HL-60 (cell line): ENCODE measurements around the gene OPN3.
"Not testable (repeated sequence)": the region's sequence is repeated elsewhere in the genome, so short reads cannot be mapped to it uniquely, and the experiment has no call there.

Source experiments
- DNase-seq, 2 experiments: peaks; one replicate each; pipeline ENCODE4 v3.0.0-alpha.2; 2010 to 2020; ENCODE audit warnings: low read depth in 1 of 2, low spot score in 1 of 2
- H3K27ac ChIP-seq: fragments of 250-450 bp; sonication (Bioruptor Pico); replicated peaks from 2 replicates; pipeline ENCODE4 v1.5.1; 2020; ENCODE audit warnings: mild to moderate bottlenecking, moderate library complexity
- H3K27me3 ChIP-seq: fragments of 250-450 bp; sonication (Bioruptor Pico); 2 replicates; pipeline ENCODE4 v1.5.1; 2021; ENCODE audit warnings: mild to moderate bottlenecking, moderate library complexity; ENCODE audit not compliant: insufficient read depth, poor library complexity, severe bottlenecking
- H3K4me3 ChIP-seq: replicated peaks from 2 replicates; pipeline ENCODE4 v1.5.1; 2011; ENCODE audit warnings: mild to moderate bottlenecking, control low read depth, low read length; ENCODE audit not compliant: insufficient read depth
- CTCF ChIP-seq: IDR thresholded peaks from one replicate; pipeline ENCODE4 v1.5.1; 2011; ENCODE audit warnings: low read length, control low read depth, inconsistent platforms; ENCODE audit not compliant: insufficient read depth
- GABPA ChIP-seq: IDR thresholded peaks from 2 replicates; pipeline ENCODE4 v1.6.1; 2012; ENCODE audit warnings: low read depth
- POLR2AphosphoS5 ChIP-seq: IDR thresholded peaks from 2 replicates; pipeline ENCODE4 v1.6.1; 2012; ENCODE audit warnings: low read depth
- REST ChIP-seq: IDR thresholded peaks from 2 replicates; pipeline ENCODE4 v1.6.1; 2012; ENCODE audit warnings: low read depth; ENCODE audit not compliant: insufficient replicate concordance
- SPI1 ChIP-seq: IDR thresholded peaks from 2 replicates; pipeline ENCODE4 v1.6.1; 2012; ENCODE audit warnings: low read depth, mild to moderate bottlenecking, borderline replicate concordance

OPN3 gene

GRCh38 chr1:241672301-241672700, 32.1 kb upstream of the OPN3 start:
- no peak overlapping the region for H3K27ac ChIP-seq
- no peak for DNase-seq
- no peak for TF ChIP-seq GABPA
- TF ChIP-seq SPI1: no peak

GRCh38 chr1:241666419-241666818, 26.2 kb upstream of the OPN3 start:
- no peak for TF ChIP-seq SPI1
- no peak for TF ChIP-seq GABPA
- TF ChIP-seq REST: no peak
- TF ChIP-seq POLR2AphosphoS5: no peak
- no peak for TF ChIP-seq CTCF
- DNase-seq: no peak
- Histone ChIP-seq H3K27me3 (peaks cover 8% of the 10 kb centered on the region), H3K4me3 (no peak overlapping the region), H3K27ac (no peak overlapping the region)

More at GRCh38 chr1:241672301-241672700, 32.1 kb upstream of the OPN3 start:
- Histone ChIP-seq H3K27me3 (no peaks in the 10 kb centered on the region), H3K4me3 (no peak overlapping the region)

GRCh38 chr1:241660424-241660972, 20.3 kb upstream of the OPN3 start:
- DNase-seq: no peak
- TF ChIP-seq GABPA: no peak
- no peak overlapping the region for H3K27ac ChIP-seq
- no peak overlapping the region for H3K4me3 ChIP-seq
- H3K27me3 ChIP-seq: peaks cover 8% of the 10 kb centered on the region

- not testable (repeated sequence) for H3K27me3 ChIP-seq, H3K27ac ChIP-seq, H3K4me3 ChIP-seq, DNase-seq
Measured at GRCh38 chr1:241659016-241659415, 18.8 kb upstream of the OPN3 start.

GRCh38 chr1:241658081-241658793, 18.1 kb upstream of the OPN3 start:
- Histone ChIP-seq H3K4me3 (no peak overlapping the region), H3K27me3 (peaks cover 6% of the 10 kb centered on the region), H3K27ac (no peak overlapping the region)
- no peak for DNase-seq
- TF ChIP-seq CTCF (no peak), POLR2AphosphoS5 (no peak), GABPA (no peak), SPI1 (no peak), REST (no peak)
